ENCODE results near the gene SHANK3.

Gene SHANK3

DNA sequence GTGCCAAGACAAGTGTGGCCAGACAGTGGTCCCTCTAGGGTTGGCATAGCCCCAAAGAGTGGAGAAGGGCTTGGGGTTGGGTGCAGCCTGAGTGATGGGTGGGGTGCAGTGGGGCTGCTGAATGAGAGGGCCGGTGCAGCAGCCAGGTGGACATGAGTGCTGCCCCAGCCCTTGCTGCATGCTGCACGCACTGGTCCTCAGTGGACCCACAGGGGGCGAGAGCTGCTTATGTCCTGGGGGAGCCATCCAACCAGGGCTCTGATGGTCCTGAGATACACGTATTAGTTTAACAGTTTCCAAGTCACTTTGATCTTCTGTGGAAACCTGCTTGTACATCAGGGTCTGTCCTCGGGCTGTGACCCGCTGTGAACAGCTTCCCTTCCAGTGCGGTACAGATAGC, 41.5 kb downstream of the SHANK3 start:
- DNase-seq = no peak

DNA sequence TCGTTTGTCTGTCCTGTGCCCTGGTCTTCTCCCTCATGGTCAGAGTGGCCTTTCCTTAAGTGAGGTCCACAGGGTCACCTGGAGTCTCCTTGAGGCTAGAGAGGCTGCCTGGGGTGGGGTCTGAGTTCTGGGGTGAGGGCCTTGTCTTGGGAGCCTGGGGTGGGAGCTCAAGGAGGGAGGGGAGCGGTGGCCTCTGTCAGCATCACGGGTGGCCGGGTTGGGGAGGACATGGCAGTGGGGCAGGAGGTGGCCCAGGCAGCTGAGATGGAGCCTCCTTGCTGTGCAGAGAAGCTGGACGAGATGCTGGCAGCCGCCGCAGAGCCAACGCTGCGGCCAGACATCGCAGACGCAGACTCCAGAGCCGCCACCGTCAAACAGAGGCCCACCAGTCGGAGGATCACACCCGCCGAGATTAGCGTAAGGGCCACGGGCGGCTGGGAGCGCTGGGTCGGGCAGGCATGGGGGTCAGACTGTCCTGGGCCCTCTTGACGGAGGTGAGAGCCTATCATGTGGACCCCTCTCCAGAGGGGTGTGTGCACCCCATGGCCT, 42.1 kb downstream of the SHANK3 start:
- no peak for DNase-seq

DNA sequence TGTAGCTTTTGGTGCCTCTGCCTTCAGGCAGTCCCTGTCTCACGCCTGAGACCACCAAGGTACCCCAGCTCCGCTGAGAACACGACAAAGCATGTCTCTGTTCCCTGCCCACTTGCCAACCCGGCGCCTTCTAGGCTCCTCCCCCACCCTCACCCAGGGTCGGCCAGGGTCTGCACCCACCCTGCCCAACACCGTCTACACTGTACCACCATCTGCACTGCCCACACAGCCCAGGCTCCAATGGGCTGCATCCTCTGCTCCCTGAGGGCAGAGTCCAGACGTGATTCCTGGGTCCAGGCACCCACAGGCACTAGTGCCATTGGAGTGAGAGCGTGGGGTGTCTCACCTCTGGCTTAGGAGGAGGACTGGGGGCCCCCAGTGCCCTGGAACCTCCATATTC, 42.6 kb downstream of the SHANK3 start:
- DNase-seq = no peak

DNA sequence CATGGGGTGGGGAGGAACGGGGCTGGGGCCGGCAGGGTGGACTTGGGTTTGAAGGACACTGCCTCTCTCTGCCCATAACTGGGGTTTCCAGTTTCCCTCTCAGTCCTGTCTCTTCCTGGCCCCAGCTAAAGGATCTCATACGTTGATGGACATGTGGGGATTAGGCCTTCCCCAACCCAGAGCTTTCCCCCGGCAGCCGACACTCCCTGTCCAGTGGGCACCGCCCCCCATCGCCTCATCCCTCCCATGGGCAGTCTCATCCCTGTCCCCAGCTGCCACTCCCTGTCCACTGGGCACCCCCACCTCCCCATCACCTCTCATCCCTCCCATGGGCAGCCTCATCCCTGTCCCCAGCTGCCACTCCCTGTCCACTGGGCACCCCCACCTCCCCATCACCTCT, 43.2 kb downstream of the SHANK3 start:
- no peak for DNase-seq

DNA sequence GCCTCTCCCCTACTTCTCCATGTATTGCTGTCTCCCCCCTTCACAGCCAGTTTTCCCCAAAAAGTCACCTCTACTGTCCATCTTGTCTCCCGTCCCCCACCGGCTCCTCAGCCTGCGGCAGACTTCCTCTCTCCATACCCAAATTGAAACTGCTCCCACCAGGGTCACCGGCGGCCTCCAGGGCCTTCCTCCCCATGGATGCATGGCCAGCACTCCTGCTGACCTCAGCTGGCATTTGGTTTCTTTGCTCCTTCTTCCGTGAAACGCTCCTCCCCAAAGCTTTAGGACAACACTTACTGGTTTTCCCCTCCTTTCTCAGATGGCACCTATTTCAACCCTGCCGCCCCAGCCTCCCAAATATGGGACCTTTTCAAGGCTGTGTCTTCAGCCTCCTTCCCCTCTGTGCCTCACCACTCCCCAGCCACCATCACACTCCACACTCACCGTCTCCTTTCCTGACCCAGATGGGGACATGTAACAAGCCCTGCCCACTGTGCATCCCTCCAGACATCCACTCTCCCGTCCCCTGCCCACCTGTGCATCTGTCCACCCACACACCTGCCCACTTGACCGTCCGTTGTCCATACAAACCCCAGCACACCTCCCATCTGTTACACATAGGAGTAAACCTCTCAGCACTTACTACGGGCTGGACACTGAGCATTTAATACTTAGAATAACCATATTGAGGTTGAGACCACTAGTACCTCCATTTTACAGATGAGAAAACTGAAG, 43.8 kb downstream of the SHANK3 start:
- no peak for DNase-seq

DNA sequence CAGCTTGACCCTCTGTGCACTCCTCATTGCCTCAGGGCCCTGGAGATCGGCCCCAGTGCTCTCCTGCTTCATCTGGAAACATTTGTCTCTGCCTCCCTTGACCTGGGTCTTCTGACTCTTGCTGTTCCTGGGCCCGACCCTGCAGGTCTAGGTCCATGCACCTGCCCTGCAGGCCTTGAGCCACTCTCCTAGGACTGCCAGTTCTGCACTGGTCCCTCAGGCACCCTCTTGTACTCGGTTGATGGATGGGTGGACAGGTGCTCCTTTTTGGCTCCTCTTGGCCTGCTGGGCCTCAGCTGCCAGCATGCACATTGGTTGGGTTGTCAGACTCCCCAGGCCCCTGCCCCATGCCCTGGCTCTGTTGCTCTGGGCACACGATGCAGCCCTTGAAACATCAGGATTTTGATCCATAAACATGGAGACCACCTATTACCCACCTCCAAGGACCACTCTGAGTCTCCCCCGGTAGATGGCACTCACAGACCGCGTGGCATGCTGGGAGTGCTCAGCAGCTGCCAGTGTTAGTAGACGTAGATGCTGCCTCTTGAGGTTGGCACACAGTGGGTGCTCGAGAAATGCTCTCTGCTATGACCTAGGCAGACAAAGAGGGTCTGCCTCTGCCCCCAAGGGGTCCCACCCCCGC, 45.2 kb downstream of the SHANK3 start:
- no peak for DNase-seq

DNA sequence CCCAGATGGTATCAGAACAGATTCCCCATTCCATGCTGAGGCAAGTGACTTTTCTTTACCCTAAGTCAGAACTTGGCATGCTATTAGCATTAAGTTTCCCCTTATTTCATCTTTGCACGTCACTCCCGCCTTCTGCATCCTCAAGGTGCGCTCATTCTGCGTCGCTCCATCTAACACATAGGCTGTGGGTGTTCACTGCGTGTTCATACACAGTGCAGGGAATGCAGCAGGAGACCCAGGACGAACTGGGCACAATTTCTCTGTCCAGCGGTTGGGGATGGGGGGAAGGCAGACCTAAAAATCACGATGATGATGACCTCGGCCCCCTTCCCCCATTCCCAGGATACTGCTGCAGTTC, 45.7 kb downstream of the SHANK3 start:
- DNase-seq = no peak

DNA sequence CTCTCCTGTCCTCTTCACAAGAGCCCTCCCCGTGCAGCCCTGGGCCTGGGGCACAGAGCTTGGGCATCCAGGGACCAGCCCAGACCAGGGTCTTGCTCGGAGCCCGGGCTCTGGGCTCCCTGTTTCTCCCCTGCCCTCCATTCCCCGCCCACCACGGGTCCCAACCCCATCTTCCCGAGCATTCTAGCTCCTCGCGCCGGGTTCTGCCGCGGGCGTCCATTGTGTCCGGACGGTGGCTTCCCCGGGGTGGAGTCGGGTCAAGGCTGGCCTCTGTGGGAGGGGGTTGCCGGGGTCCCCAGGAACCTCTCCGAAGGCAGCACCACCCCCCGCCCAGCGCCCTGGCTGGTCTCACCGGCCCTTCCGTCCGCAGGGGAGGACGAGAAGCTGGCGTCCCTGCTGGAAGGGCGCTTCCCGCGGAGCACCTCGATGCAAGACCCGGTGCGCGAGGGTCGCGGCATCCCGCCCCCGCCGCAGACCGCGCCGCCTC, 47.2 kb downstream of the SHANK3 start:
- no peak for DNase-seq

DNA sequence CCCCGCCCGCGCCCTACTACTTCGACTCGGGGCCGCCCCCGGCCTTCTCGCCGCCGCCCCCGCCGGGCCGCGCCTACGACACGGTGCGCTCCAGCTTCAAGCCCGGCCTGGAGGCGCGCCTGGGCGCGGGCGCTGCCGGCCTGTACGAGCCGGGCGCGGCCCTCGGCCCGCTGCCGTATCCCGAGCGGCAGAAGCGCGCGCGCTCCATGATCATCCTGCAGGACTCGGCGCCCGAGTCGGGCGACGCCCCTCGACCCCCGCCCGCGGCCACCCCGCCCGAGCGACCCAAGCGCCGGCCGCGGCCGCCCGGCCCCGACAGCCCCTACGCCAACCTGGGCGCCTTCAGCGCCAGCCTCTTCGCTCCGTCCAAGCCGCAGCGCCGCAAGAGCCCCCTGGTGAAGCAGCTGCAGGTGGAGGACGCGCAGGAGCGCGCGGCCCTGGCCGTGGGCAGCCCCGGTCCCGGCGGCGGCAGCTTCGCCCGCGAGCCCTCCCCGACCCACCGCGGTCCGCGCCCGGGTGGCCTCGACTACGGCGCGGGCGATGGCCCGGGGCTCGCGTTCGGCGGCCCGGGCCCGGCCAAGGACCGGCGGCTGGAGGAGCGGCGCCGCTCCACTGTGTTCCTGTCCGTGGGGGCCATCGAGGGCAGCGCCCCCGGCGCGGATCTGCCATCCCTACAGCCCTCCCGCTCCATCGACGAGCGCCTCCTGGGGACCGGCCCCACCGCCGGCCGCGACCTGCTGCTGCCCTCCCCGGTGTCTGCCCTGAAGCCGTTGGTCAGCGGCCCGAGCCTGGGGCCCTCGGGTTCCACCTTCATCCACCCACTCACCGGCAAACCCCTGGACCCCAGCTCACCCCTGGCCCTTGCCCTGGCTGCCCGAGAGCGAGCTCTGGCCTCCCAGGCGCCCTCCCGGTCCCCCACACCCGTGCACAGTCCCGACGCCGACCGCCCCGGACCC, 48.0 kb downstream of the SHANK3 start:
- DNase-seq = no peak

DNA sequence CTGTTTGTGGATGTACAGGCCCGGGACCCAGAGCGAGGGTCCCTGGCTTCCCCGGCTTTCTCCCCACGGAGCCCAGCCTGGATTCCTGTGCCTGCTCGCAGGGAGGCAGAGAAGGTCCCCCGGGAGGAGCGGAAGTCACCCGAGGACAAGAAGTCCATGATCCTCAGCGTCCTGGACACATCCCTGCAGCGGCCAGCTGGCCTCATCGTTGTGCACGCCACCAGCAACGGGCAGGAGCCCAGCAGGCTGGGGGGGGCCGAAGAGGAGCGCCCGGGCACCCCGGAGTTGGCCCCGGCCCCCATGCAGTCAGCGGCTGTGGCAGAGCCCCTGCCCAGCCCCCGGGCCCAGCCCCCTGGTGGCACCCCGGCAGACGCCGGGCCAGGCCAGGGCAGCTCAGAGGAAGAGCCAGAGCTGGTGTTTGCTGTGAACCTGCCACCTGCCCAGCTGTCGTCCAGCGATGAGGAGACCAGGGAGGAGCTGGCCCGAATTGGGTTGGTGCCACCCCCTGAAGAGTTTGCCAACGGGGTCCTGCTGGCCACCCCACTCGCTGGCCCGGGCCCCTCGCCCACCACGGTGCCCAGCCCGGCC, 48.7 kb downstream of the SHANK3 start:
- DNase-seq = no peak

DNA sequence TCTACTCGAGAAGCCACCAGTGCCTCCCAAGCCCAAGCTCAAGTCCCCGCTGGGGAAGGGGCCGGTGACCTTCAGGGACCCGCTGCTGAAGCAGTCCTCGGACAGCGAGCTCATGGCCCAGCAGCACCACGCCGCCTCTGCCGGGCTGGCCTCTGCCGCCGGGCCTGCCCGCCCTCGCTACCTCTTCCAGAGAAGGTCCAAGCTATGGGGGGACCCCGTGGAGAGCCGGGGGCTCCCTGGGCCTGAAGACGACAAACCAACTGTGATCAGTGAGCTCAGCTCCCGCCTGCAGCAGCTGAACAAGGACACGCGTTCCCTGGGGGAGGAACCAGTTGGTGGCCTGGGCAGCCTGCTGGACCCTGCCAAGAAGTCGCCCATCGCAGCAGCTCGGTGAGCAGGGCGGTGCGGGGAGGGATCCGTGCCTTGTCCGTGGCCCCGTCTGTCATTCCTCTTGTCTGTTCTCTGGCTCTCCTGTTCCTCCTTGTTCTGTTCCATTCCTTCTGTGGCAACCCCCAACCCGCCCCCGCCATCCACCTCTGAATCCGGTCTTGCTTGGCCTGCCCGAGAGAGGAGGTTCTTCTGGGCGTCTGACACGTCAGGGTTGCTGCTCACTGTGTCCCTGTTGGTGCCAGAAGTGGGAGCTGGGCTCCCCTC, 49.6 kb downstream of the SHANK3 start:
- DNase-seq = no peak

All from inflammatory macrophage (primary cell).